ENCODE data around the gene AVEN. TPM values are rescaled to one million over a fixed set of nuclear protein-coding genes. Genes with fewer than 3 reads are reported as not detected.

Gene AVEN
- total and polyA plus RNA-seq, 2 donors (not counting 3 experiments of a cell fraction or from before 2014, with no cell fraction given), result 7.7 to 23.3 TPM

DNA sequence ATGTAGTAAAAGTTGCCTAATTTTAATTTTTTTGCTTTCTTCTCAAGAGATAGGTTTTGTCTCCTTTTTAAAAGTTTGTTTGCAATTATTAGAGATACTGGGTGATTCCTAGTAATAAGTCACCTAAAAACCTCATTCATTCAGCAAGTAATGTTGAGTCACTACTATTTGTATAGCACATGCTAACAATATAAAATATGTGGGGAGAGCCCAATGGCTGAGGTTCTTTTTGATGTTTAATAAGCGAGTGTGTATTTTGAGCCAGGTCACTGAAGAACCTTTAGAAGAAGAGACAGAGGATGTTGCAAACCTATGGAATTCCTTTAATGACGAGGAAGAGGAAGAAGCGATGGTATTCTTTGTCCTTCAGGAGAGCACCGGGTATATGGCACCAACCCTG is 194.4 kb downstream of the AVEN start:
- H3K9me3 ChIP-seq (replicated peaks; ENCODE audit: control insufficient read depth, insufficient read depth, low read length), result no peaks in the 10 kb centered on the region
- dilution Hi-C loops (cut with MboI; ENCODE audit: extremely low pct_ligation_motif_present, low sequenced_read_pairs), result no loop called here
- TF ChIP-seq POLR2A (IDR thresholded peaks at IDR 0.05; ENCODE audit: low read depth, low read length) (no peak), JUN (IDR thresholded peaks at IDR 0.05; ENCODE audit: borderline replicate concordance, insufficient read depth, insufficient read length, low read depth) (no peak), GATA2 (IDR thresholded peaks at IDR 0.05; ENCODE audit: insufficient read depth, insufficient read length, low read depth, low read length) (no peak), POLR2AphosphoS5 (IDR thresholded peaks at IDR 0.05; ENCODE audit: insufficient read depth, low read depth, low read length) (no peak), EZH2 (IDR thresholded peaks at IDR 0.05; ENCODE audit: borderline replicate concordance, low read depth, low read length, severe bottlenecking) (no peak), FOS (IDR thresholded peaks at IDR 0.05; ENCODE audit: borderline replicate concordance, insufficient read depth, low read length) (no peak), MYC (IDR thresholded peaks at IDR 0.05; ENCODE audit: low read depth, low read length) (no peak)
- TF ChIP-seq, protein P1, sequence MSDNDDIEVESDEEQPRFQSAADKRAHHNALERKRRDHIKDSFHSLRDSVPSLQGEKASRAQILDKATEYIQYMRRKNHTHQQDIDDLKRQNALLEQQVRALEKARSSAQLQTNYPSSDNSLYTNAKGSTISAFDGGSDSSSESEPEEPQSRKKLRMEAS (IDR thresholded peaks at IDR 0.05; ENCODE audit: insufficient read depth, insufficient read length), result no peak
- TF ChIP-seq, protein P2, sequence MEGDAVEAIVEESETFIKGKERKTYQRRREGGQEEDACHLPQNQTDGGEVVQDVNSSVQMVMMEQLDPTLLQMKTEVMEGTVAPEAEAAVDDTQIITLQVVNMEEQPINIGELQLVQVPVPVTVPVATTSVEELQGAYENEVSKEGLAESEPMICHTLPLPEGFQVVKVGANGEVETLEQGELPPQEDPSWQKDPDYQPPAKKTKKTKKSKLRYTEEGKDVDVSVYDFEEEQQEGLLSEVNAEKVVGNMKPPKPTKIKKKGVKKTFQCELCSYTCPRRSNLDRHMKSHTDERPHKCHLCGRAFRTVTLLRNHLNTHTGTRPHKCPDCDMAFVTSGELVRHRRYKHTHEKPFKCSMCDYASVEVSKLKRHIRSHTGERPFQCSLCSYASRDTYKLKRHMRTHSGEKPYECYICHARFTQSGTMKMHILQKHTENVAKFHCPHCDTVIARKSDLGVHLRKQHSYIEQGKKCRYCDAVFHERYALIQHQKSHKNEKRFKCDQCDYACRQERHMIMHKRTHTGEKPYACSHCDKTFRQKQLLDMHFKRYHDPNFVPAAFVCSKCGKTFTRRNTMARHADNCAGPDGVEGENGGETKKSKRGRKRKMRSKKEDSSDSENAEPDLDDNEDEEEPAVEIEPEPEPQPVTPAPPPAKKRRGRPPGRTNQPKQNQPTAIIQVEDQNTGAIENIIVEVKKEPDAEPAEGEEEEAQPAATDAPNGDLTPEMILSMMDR (IDR thresholded peaks at IDR 0.05; ENCODE audit: extremely low read depth in 1 of 2, insufficient read depth in 1 of 2, low read depth in 1 of 2, low read length in 2 of 2), result no peak
- no peaks in the 10 kb centered on the region for H3K9me1 ChIP-seq (replicated peaks; ENCODE audit: control insufficient read depth, extremely low read depth, insufficient read depth, low read length)
- no peak overlapping the region for H3K4me2 ChIP-seq (ENCODE audit: insufficient read depth, low read length)
- BruUV-seq (replicated peaks), result no TSS peak
- no peak overlapping the region for H3K27ac ChIP-seq (ENCODE audit: insufficient read depth, low read depth, low read length)
- intact Hi-C loops (cut with micrococcal nuclease), result no loop called here
- ChIA-PET POLR2A (no interaction called here), CTCF (no interaction called here)
- H3K27me3 ChIP-seq (ENCODE audit: control insufficient read depth in 2 of 2, insufficient read depth in 2 of 2, low read length in 2 of 2), result no peaks in the 10 kb centered on the region
- no peaks in the 10 kb centered on the region for H4K20me1 ChIP-seq (replicated peaks; ENCODE audit: control insufficient read depth, extremely low read depth, insufficient read depth, low read length)
- H3K4me1 ChIP-seq (ENCODE audit: control insufficient read depth, extremely low read depth, insufficient read depth, low read length), result no peaks in the 10 kb centered on the region
- H3K9ac ChIP-seq (replicated peaks; ENCODE audit: extremely low read depth, insufficient read depth, low read length), result no peak overlapping the region
- no peak for FAIRE-seq
- DNase-seq (ENCODE audit: low read depth, low spot score), result no peak
- no peaks in the 10 kb centered on the region for H3K36me3 ChIP-seq (ENCODE audit: control insufficient read depth in 2 of 2, extremely low read depth in 1 of 2, insufficient read depth in 2 of 2, low read length in 2 of 2)
- no peak overlapping the region for H2AFZ ChIP-seq (ENCODE audit: low read depth, low read length)
- H3K79me2 ChIP-seq (ENCODE audit: control insufficient read depth, insufficient read depth, low read length), result no peaks in the 10 kb centered on the region
- H3K4me3 ChIP-seq (replicated peaks in 1 of 3; ENCODE audit: insufficient read depth in 1 of 3, low read depth in 1 of 3, low read length in 3 of 3), result no peak overlapping the region

All from endothelial cell of umbilical vein (primary cell).